22Rv1 (cell line): Measurements from ENCODE around the gene RPS18.

Experiments
- ZFX ChIP-seq: fragments of 450-650 bp; IDR thresholded peaks from 2 replicates; pipeline ENCODE4 v1.6.1; 2017; ENCODE audit warnings: antibody characterized with exemption, borderline replicate concordance
- TF ChIP-seq, protein P1 (sequence below): fragments of 450-650 bp; IDR thresholded peaks from 2 replicates; pipeline ENCODE4 v1.5.1; 2017; ENCODE audit warnings: mild to moderate bottlenecking

- TF ChIP-seq, protein P1, sequence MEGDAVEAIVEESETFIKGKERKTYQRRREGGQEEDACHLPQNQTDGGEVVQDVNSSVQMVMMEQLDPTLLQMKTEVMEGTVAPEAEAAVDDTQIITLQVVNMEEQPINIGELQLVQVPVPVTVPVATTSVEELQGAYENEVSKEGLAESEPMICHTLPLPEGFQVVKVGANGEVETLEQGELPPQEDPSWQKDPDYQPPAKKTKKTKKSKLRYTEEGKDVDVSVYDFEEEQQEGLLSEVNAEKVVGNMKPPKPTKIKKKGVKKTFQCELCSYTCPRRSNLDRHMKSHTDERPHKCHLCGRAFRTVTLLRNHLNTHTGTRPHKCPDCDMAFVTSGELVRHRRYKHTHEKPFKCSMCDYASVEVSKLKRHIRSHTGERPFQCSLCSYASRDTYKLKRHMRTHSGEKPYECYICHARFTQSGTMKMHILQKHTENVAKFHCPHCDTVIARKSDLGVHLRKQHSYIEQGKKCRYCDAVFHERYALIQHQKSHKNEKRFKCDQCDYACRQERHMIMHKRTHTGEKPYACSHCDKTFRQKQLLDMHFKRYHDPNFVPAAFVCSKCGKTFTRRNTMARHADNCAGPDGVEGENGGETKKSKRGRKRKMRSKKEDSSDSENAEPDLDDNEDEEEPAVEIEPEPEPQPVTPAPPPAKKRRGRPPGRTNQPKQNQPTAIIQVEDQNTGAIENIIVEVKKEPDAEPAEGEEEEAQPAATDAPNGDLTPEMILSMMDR, result no peak
- TF ChIP-seq ZFX, result no peak
Observed at GRCh38 chr6:33273129-33273923, 1.5 kb downstream of the RPS18 start.
